HepG2 (cell line): ENCODE results near the gene C5orf15. TPM values are rescaled to one million over a fixed set of nuclear protein-coding genes. Genes with fewer than 3 reads are reported as not detected.

ENCODE experiments used
- KDM5B ChIP-seq: sonication (generic); formaldehyde crosslinking; IDR thresholded peaks from 2 replicates; pipeline ENCODE4 v1.4.0; 2020; ENCODE audit warnings: missing genetic modification reagents, mild to moderate bottlenecking, borderline replicate concordance
- THAP9 ChIP-seq: sonication (generic); formaldehyde crosslinking; IDR thresholded peaks from 2 replicates; pipeline ENCODE4; 2020; ENCODE audit warnings: missing genetic modification reagents, mild to moderate bottlenecking, borderline replicate concordance
- THRA ChIP-seq: sonication (generic); formaldehyde crosslinking; IDR thresholded peaks from 2 replicates; pipeline ENCODE4 v1.4.0; 2020; ENCODE audit warnings: missing genetic modification reagents, borderline replicate concordance
- ZNF430 ChIP-seq: sonication (generic); formaldehyde crosslinking; IDR thresholded peaks from 2 replicates; pipeline ENCODE4 v1.9.0; 2021; ENCODE audit warnings: mild to moderate bottlenecking, missing genetic modification reagents
- polyA plus RNA-seq, 8 experiments: library from polyadenylated mRNA; depleted of rRNA in 3 of 8; stranded (reverse) in 7 of 8; unstranded in 1 of 8; fragments of >200 nt; fragmentation: Illumina TruSeq in 4 of 8; extraction: Trizol in 4 of 8; gene quantifications; 2 replicates each; pipeline versions ENCODE4 v1.2.1 to v1.2.3, GENCODE V29; 2011 to 2016; ENCODE audit warnings: low read depth in 4 of 8, missing spikeins in 1 of 8, mixed read lengths in 1 of 8; ENCODE audit not compliant: insufficient read depth in 1 of 8
- total RNA-seq, 5 experiments: library from RNA; depleted of rRNA; stranded (reverse); fragments of >200 nt; fragmentation: Illumina TruSeq; extraction: Trizol; gene quantifications; 2 replicates each; pipeline ENCODE4 v1.2.3, GENCODE V29; 2016; ENCODE audit warnings: low read depth in 1 of 5
- TF ChIP-seq, protein P1 (sequence below): sonication (generic); formaldehyde crosslinking; IDR thresholded peaks from 2 replicates; pipeline ENCODE4 v1.4.0; 2020; ENCODE audit warnings: mild to moderate bottlenecking, missing genetic modification reagents, borderline replicate concordance

Gene C5orf15
- total and polyA plus RNA-seq, 2 of the 13 experiments (the other 11 are each of a cell fraction or from before 2014, with no cell fraction given), result 58.5 to 82.7 TPM

DNA sequence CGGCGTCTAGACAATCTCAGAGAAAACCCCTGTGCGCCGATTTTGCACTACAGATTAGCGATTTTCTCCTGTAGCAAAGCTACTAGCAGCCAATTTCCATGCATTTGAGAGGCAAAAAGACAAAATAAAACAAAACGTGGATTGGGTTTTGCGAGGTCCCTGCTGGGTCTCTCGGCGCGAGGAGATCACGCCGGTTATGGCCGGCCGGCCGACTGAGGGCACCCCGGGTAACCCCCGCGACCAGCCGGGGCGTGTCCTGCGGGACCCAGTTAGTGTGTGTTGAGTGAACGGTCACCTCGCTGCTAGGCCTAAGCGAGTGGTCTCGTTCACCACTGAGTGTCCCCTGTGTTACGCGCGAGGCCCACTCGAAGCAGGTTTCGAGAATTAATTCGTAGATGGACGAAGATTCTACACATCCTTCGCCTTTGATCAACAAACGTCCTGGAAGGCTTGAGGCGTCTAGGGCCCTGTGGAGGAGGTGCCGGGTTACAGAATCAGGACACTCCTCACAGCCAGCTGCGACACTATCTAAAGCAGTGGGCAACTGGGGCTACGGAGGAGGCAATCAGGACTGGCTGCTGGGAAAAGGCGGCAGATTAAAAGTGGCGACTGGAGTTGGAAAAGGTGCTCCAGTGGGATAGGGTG is 37.1 kb upstream of the C5orf15 start (continued):
- TF ChIP-seq THRA (CRISPR knock-in tag) (peak; percentile 33; the same call in 1 of the 2 replicates), ZNF430 (CRISPR knock-in tag) (no peak), THAP9 (peak; percentile 44; the same call in 1 of the 2 replicates), KDM5B (CRISPR knock-in tag) (peak; percentile 40; the same call in 1 of the 2 replicates)
- TF ChIP-seq, protein P1, sequence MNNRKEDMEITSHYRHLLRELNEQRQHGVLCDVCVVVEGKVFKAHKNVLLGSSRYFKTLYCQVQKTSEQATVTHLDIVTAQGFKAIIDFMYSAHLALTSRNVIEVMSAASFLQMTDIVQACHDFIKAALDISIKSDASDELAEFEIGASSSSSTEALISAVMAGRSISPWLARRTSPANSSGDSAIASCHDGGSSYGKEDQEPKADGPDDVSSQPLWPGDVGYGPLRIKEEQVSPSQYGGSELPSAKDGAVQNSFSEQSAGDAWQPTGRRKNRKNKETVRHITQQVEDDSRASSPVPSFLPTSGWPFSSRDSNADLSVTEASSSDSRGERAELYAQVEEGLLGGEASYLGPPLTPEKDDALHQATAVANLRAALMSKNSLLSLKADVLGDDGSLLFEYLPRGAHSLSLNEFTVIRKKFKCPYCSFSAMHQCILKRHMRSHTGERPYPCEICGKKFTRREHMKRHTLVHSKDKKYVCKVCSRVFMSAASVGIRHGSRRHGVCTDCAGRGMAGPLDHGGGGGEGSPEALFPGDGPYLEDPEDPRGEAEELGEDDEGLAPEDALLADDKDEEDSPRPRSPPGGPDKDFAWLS (CRISPR knock-in tag), result no peak
